SH-SY5Y (cell line): ENCODE data around the gene RRAGA.

Source experiments
- GATA2 ChIP-seq: IDR thresholded peaks from 2 replicates; pipeline ENCODE4 v1.6.1; 2011; ENCODE audit warnings: mild to moderate bottlenecking, low read depth, low read length
- GATA3 ChIP-seq: IDR thresholded peaks from 2 replicates; pipeline ENCODE4 v1.6.1; 2011; ENCODE audit warnings: low read depth, mild to moderate bottlenecking, low read length, moderate library complexity

The RRAGA gene

GRCh38 chr9:19048966-19049916, at the start of gene RRAGA:
TSS of gene RRAGA (plus strand) at chr9:19049427. CDS start at chr9:19049660, 233 bp downstream.
- TF ChIP-seq GATA3 (no peak), GATA2 (no peak)

- TF ChIP-seq GATA2 (no peak), GATA3 (no peak)
Observed at GRCh38 chr9:19000133-19000532, 49.1 kb upstream of the RRAGA start.

- TF ChIP-seq GATA2 (no peak), GATA3 (no peak)
Observed at GRCh38 chr9:19009391-19009965, 39.7 kb upstream of the RRAGA start.

- no peak for TF ChIP-seq GATA3
- TF ChIP-seq GATA2, result no peak
Observed at GRCh38 chr9:19018201-19018600, 31.0 kb upstream of the RRAGA start.

- no peak for TF ChIP-seq GATA2
- no peak for TF ChIP-seq GATA3
Observed at GRCh38 chr9:19020886-19021455, 28.3 kb upstream of the RRAGA start.

GRCh38 chr9:19022206-19022605, 27.0 kb upstream of the RRAGA start:
- no peak for TF ChIP-seq GATA2
- no peak for TF ChIP-seq GATA3

- no peak for TF ChIP-seq GATA3
- no peak for TF ChIP-seq GATA2
Observed at GRCh38 chr9:19023078-19023477, 26.1 kb upstream of the RRAGA start.

- no peak for TF ChIP-seq GATA3
- no peak for TF ChIP-seq GATA2
Observed at GRCh38 chr9:19026375-19026774, 22.9 kb upstream of the RRAGA start.

GRCh38 chr9:19027825-19028224, 21.4 kb upstream of the RRAGA start:
- TF ChIP-seq GATA2, result no peak
- no peak for TF ChIP-seq GATA3

- no peak for TF ChIP-seq GATA2
- no peak for TF ChIP-seq GATA3
Observed at GRCh38 chr9:19028835-19029451, 20.3 kb upstream of the RRAGA start.

- TF ChIP-seq GATA2 (no peak), GATA3 (no peak)
Observed at GRCh38 chr9:19030899-19031298, 18.3 kb upstream of the RRAGA start.

- TF ChIP-seq GATA2 (no peak), GATA3 (no peak)
Observed at GRCh38 chr9:19032406-19032805, 16.8 kb upstream of the RRAGA start.

GRCh38 chr9:19033015-19033414, 16.2 kb upstream of the RRAGA start, which contains the start of gene SAXO1:
TSS of gene SAXO1 (minus strand) at chr9:19033209. CDS start at chr9:19032908, 301 bp downstream.
- TF ChIP-seq GATA3 (no peak), GATA2 (no peak)

GRCh38 chr9:19036611-19037010, 12.6 kb upstream of the RRAGA start:
- no peak for TF ChIP-seq GATA3
- TF ChIP-seq GATA2, result no peak

GRCh38 chr9:19049917-19050636, 850 bp downstream of the RRAGA start:
- TF ChIP-seq GATA2 (no peak), GATA3 (no peak)
